Upper lobe of left lung (tissue), 6 donors: ENCODE measurements around the gene CLN6. TPM values are rescaled to one million over a fixed set of nuclear protein-coding genes. Genes with fewer than 3 reads are reported as not detected.

ENCODE experiments used
- ATAC-seq, 2 donors: fragments of 200-7000 bp; cut with Tn5 transposase; one replicate each; pipeline ENCODE4 v1.9.1; 2022; ENCODE audit warnings: mild to moderate bottlenecking in 2 of 2, moderate library complexity in 2 of 2; ENCODE audit not compliant: low FRiP score in 2 of 2
- DNase-seq, 2 donors: peaks; one replicate each; pipeline ENCODE4 v3.0.0-alpha.2; 2019 to 2020
- H3K27ac ChIP-seq, 4 donors: fragments of 200-600 bp; sonication (generic); one replicate each; pipeline ENCODE4 v1.5.1; 2016 to 2019
- H3K27me3 ChIP-seq, 4 donors: fragments of 200-600 bp; sonication (generic); one replicate each; pipeline ENCODE4 v1.5.1; 2017 to 2019
- H3K36me3 ChIP-seq, 4 donors: fragments of 200-600 bp; sonication (generic); one replicate each; pipeline ENCODE4 v1.5.1; 2016 to 2019
- H3K4me1 ChIP-seq, 4 donors: fragments of 200-600 bp; sonication (generic); one replicate each; pipeline ENCODE4 v1.5.1; 2018 to 2019
- H3K4me3 ChIP-seq, 4 donors: fragments of 200-600 bp; sonication (generic); one replicate each; pipeline ENCODE4 v1.5.1; 2017 to 2019; ENCODE audit warnings: mild to moderate bottlenecking in 2 of 4, moderate library complexity in 1 of 4
- H3K9me3 ChIP-seq, 4 donors: fragments of 200-600 bp; sonication (generic); one replicate each; pipeline ENCODE4 v1.5.1; 2018 to 2019
- CTCF ChIP-seq, 6 experiments: fragments of 450-650 bp in 4 of 6; fragments of 200-600 bp in 2 of 6; sonication (generic) in 2 of 6; IDR thresholded peaks; one replicate each; pipeline ENCODE4 v1.5.1; 2016 to 2019; ENCODE audit warnings: antibody characterized with exemption in 6 of 6
- EP300 ChIP-seq, 4 donors: sonication (generic); formaldehyde crosslinking; IDR thresholded peaks; one replicate each; pipeline ENCODE4 v1.5.1; 2017; ENCODE audit warnings: antibody characterized with exemption in 4 of 4, control low read depth in 2 of 4
- POLR2A ChIP-seq, 4 donors: fragments of 450-650 bp; IDR thresholded peaks; one replicate each; pipeline ENCODE4 v1.5.1; 2016 to 2017; ENCODE audit warnings: antibody characterized with exemption in 4 of 4, mild to moderate bottlenecking in 2 of 4
- POLR2AphosphoS5 ChIP-seq, 2 donors: sonication (generic); formaldehyde crosslinking; IDR thresholded peaks; one replicate each; pipeline ENCODE4 v1.5.1; 2017; ENCODE audit warnings: antibody characterized with exemption in 2 of 2
- WGBS, 2 donors: methylation state at CpG; one replicate each; pipeline ENCODE4 v1.1.5; 2017 to 2018; 5-methylcytosine and 5-hydroxymethylcytosine counted together
- total RNA-seq, 6 donors: library from RNA; depleted of rRNA in 4 of 6; stranded (reverse); fragments of >200 nt in 4 of 6; gene quantifications; one replicate each; pipeline versions ENCODE4 v1.1.0 to v1.2.1, GENCODE V29; 2016 to 2021
- donor health status: DM: no; HTN: no; CAD: no; lungs with moderate emphysema.
- donor health status: DM: no; HTN: yes; CAD: no; lungs with severe emphysema.

Gene CLN6
- total RNA-seq, 6 donors from 2014 or later = 19.4 to 48.3 (median 28.7) TPM

DNA sequence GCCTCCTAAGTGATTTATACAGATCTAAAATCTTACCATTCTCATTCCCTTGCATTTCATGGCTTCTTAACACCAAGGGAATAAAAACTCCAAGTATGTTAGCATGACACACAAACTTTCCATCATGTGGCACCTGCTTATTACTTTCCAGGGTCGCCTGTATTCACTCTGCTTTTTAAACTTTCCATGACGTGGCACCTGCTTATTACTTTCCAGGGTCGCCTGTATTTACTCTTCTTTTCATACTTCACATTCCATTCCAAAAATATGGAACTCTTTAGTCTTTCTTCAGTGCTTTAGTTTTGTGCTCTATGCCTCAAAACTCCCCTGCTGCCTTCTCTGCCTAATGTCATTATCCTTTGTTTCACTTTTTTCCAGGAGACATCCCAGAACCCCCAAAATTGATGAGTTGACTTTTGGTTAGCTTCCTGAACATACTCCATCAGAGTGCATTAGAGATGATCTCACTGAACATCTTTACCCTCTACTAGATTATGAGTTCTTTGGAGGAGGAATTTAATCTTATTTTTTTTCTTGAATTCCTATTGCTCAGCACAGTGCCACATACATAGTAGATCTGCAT is 71.4 kb downstream of the CLN6 start:
- DNase-seq = no peak
- peak overlapping the region in 2 of 4 donors; percentile 22 to 49 for H3K27ac ChIP-seq

GRCh38 chr15:68157074-68157473 is 72.5 kb downstream of the CLN6 start:
- Histone ChIP-seq H3K4me1 (peaks cover 0 to 7% (median 0%) of the 10 kb centered on the region in 4 donors), H3K27me3 (no peaks in the 10 kb centered on the region), H3K9me3 (no peaks in the 10 kb centered on the region), H3K36me3 (peaks cover 0 to 44% (median 6%) of the 10 kb centered on the region in 4 donors), H3K27ac (no peak overlapping the region), H3K4me3 (no peak overlapping the region)
- ATAC-seq = no peak
- TF ChIP-seq EP300 (IDR thresholded peaks at IDR 0.05) (no peak), CTCF (IDR thresholded peaks at IDR 0.05) (no peak), POLR2A (IDR thresholded peaks at IDR 0.05) (no peak), POLR2AphosphoS5 (IDR thresholded peaks at IDR 0.05) (no peak)
- 71% methylated on average over 1 of the region's 1 CpG; no CpG with 5 or more reads in 1 of the 2 donors for WGBS, 2 donors
- DNase-seq = no peak

More for the DNA sequence above, 71.4 kb downstream of the CLN6 start:
- no peak for TF ChIP-seq CTCF (IDR thresholded peaks at IDR 0.05)
- no peak for TF ChIP-seq EP300 (IDR thresholded peaks at IDR 0.05)
- TF ChIP-seq POLR2A (IDR thresholded peaks at IDR 0.05) = no peak
- no peak for TF ChIP-seq POLR2AphosphoS5 (IDR thresholded peaks at IDR 0.05)
- Histone ChIP-seq H3K27me3 (no peaks in the 10 kb centered on the region), H3K9me3 (no peaks in the 10 kb centered on the region), H3K36me3 (peaks cover 0 to 48% (median 11%) of the 10 kb centered on the region in 4 donors), H3K4me3 (no peak overlapping the region), H3K4me1 (peaks cover 0 to 7% (median 0%) of the 10 kb centered on the region in 4 donors)
- ATAC-seq = no peak
- 44 to 46% methylated on average over 3 of the region's 3 CpGs for WGBS, 2 donors

Other genes starting within 250 kb of the CLN6 start
- gene PIAS1, start 175.4 kb downstream of the CLN6 start, total RNA-seq = 100 to 1,000 TPM in 1 of 6 donors, 10 to 100 TPM in 5; 44.7 to 114 (median 64.3) TPM
- 10 to 100 TPM in 2 of 6 donors, 1 to 10 TPM in 4; 3.6 to 33.7 (median 7.0) TPM for gene CALML4, start 24.4 kb downstream of the CLN6 start, total RNA-seq
- gene FEM1B, start 48.0 kb upstream of the CLN6 start, total RNA-seq = 10 to 100 TPM; 16.0 to 58.8 (median 36.9) TPM
- 1 to 10 TPM in 5 of 6 donors, under 1 TPM in 1; 0.49 to 6.9 (median 1.4) TPM for gene ITGA11, start 202.4 kb upstream of the CLN6 start, total RNA-seq